ENCODE data around the gene BTNL9. TPM values are rescaled to one million over a fixed set of nuclear protein-coding genes. Genes with fewer than 3 reads are reported as not detected.

Gene BTNL9
- total RNA-seq, 1 experiment from 2014 or later, result not detected

- Histone ChIP-seq H3K9me3 (ENCODE audit: low read depth, low read length, poor library complexity, severe bottlenecking) (no peaks in the 10 kb centered on the region), H3K4me1 (ENCODE audit: insufficient read depth, low read length, poor library complexity, severe bottlenecking) (no peaks in the 10 kb centered on the region), H3K4me3 (ENCODE audit: low read depth, low read length, poor library complexity, severe bottlenecking) (no peak overlapping the region), H3K27me3 (replicated peaks; ENCODE audit: insufficient read depth, low read depth, low read length, poor library complexity) (peaks cover 52% of the 10 kb centered on the region), H3K27ac (ENCODE audit: low read depth, low read length, poor library complexity, severe bottlenecking) (no peak overlapping the region), H3K36me3 (ENCODE audit: insufficient read depth, low read length, poor library complexity, severe bottlenecking) (no peaks in the 10 kb centered on the region)
- intact Hi-C loops (cut with micrococcal nuclease; ENCODE audit: unreplicated experiment), result no loop called here
- ChIA-PET CTCF (no interaction called here), POLR2A (ENCODE audit: low non-redundant PET) (no interaction called here)
- BruUV-seq (replicated peaks), result no TSS peak
- DNase-seq (ENCODE audit: low spot score), result no peak
- TF ChIP-seq EZH2 (IDR thresholded peaks at IDR 0.05; ENCODE audit: borderline replicate concordance, low read depth, low read length, poor library complexity, severe bottlenecking), result no peak
- TF ChIP-seq CTCF (conservative IDR thresholded peaks at IDR 0.05; ENCODE audit: low read depth, low read length), result no peak
Observed at GRCh38 chr5:181040631-181040945, 522 bp downstream of the BTNL9 start.

GRCh38 chr5:181041043-181041442 is 977 bp downstream of the BTNL9 start:
- DNase-seq (ENCODE audit: low spot score), result no peak
- Histone ChIP-seq H3K4me1 (ENCODE audit: insufficient read depth, low read length, poor library complexity, severe bottlenecking) (no peaks in the 10 kb centered on the region), H3K27me3 (replicated peaks; ENCODE audit: insufficient read depth, low read depth, low read length, poor library complexity) (peaks cover 50% of the 10 kb centered on the region), H3K27ac (ENCODE audit: low read depth, low read length, poor library complexity, severe bottlenecking) (no peak overlapping the region), H3K36me3 (ENCODE audit: insufficient read depth, low read length, poor library complexity, severe bottlenecking) (no peaks in the 10 kb centered on the region), H3K9me3 (ENCODE audit: low read depth, low read length, poor library complexity, severe bottlenecking) (no peaks in the 10 kb centered on the region), H3K4me3 (ENCODE audit: low read depth, low read length, poor library complexity, severe bottlenecking) (no peak overlapping the region)
- POLR2A ChIA-PET (ENCODE audit: low non-redundant PET), result no interaction called here
- intact Hi-C loops (cut with micrococcal nuclease; ENCODE audit: unreplicated experiment), result no loop called here
- CTCF ChIA-PET, result no interaction called here
- TF ChIP-seq CTCF (conservative IDR thresholded peaks at IDR 0.05; ENCODE audit: low read depth, low read length) (no peak), EZH2 (IDR thresholded peaks at IDR 0.05; ENCODE audit: borderline replicate concordance, low read depth, low read length, poor library complexity, severe bottlenecking) (no peak)
- BruUV-seq (replicated peaks), result no TSS peak

GRCh38 chr5:181042036-181042713 is 2.1 kb downstream of the BTNL9 start:
- ChIA-PET CTCF (no interaction called here), POLR2A (ENCODE audit: low non-redundant PET) (no interaction called here)
- Histone ChIP-seq H3K9me3 (ENCODE audit: low read depth, low read length, poor library complexity, severe bottlenecking) (no peaks in the 10 kb centered on the region), H3K27ac (ENCODE audit: low read depth, low read length, poor library complexity, severe bottlenecking) (no peak overlapping the region), H3K36me3 (ENCODE audit: insufficient read depth, low read length, poor library complexity, severe bottlenecking) (no peaks in the 10 kb centered on the region), H3K27me3 (replicated peaks; ENCODE audit: insufficient read depth, low read depth, low read length, poor library complexity) (peaks cover 58% of the 10 kb centered on the region), H3K4me1 (ENCODE audit: insufficient read depth, low read length, poor library complexity, severe bottlenecking) (no peaks in the 10 kb centered on the region), H3K4me3 (ENCODE audit: low read depth, low read length, poor library complexity, severe bottlenecking) (no peak overlapping the region)
- no peak for DNase-seq (ENCODE audit: low spot score)
- intact Hi-C loops (cut with micrococcal nuclease; ENCODE audit: unreplicated experiment), result no loop called here
- no TSS peak for BruUV-seq (replicated peaks)
- TF ChIP-seq CTCF (conservative IDR thresholded peaks at IDR 0.05; ENCODE audit: low read depth, low read length), result no peak

All from A673 (cell line).